Measurements from ENCODE around the gene LMOD3. TPM values are rescaled to one million over a fixed set of nuclear protein-coding genes. Genes with fewer than 3 reads are reported as not detected.

The LMOD3 gene
- total and polyA plus RNA-seq, 2 of the 8 experiments (the other 6 are each of a cell fraction or from before 2014, with no cell fraction given), result not detected

DNA sequence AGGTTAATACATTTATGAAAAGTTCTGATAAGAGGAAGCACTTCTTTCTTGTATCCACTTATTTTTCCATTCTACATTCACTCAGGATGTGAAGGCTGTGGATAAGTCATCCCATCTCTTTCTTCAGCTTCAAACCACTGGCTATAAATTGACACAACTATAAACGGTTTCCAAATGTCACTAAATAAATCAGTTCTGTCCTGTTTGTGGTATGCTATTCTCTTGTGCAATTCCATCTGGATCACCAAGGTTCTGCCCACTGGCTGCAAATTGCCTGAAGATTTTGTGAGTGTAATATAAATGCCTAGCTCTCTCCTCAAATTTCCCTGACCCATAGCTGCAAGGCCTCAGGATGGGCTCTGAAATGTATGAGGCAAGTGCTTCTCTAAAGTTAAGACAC, 7.1 kb upstream of the LMOD3 start:
- Histone ChIP-seq H2AK5ac (ENCODE audit: low read depth, low read length) (no peak overlapping the region), H3K36me3 (ENCODE audit: control insufficient read depth in 2 of 4, insufficient read depth in 4 of 4, low read length in 3 of 4) (no peaks in the 10 kb centered on the region), H3K4me1 (replicated peaks in 1 of 4; ENCODE audit: control insufficient read depth in 3 of 4, insufficient read depth in 4 of 4, low read length in 3 of 4) (no peaks in the 10 kb centered on the region), H4K20me1 (replicated peaks in 1 of 2; ENCODE audit: control insufficient read depth in 1 of 2, insufficient read depth in 2 of 2, low read length in 2 of 2) (no peaks in the 10 kb centered on the region), H2BK12ac (ENCODE audit: low read depth, low read length) (no peak overlapping the region), H3K79me1 (ENCODE audit: low read depth, low read length) (no peaks in the 10 kb centered on the region), H4K91ac (replicated peaks; ENCODE audit: insufficient read length, low read length) (no peak overlapping the region), H4K5ac (ENCODE audit: insufficient read length, low read depth, low read length) (no peak overlapping the region), H2AFZ (ENCODE audit: low read length) (no peak overlapping the region), H2BK20ac (ENCODE audit: low read length) (no peak overlapping the region), H2BK120ac (replicated peaks; ENCODE audit: low read depth, low read length) (no peak overlapping the region), H3K9me3 (ENCODE audit: insufficient read depth in 2 of 2, low read depth in 1 of 2, low read length in 1 of 2) (no peaks in the 10 kb centered on the region), H3K4me3 (ENCODE audit: extremely low read depth in 1 of 4, insufficient read depth in 2 of 4, low read depth in 3 of 4, low read length in 4 of 4) (no peak overlapping the region), H3K23me2 (ENCODE audit: low read depth, low read length) (no peaks in the 10 kb centered on the region; the same call in 1 of the 2 replicates), H3K4ac (replicated peaks; ENCODE audit: insufficient read length, low read depth, low read length) (no peak overlapping the region), H3K27me3 (replicated peaks in 1 of 4; ENCODE audit: control insufficient read depth in 3 of 4, extremely low read depth in 1 of 4, insufficient read depth in 3 of 4, low read length in 3 of 4) (no peaks in the 10 kb centered on the region), H3K14ac (ENCODE audit: insufficient read length) (no peak overlapping the region), H3K4me2 (ENCODE audit: insufficient read depth in 1 of 2, low read depth in 2 of 2, low read length in 2 of 2) (no peak overlapping the region), H3K79me2 (ENCODE audit: control insufficient read depth in 1 of 2, insufficient read depth in 2 of 2, low read length in 2 of 2) (no peaks in the 10 kb centered on the region), H4K8ac (ENCODE audit: extremely low read depth, insufficient read depth, low read length) (no peak overlapping the region), H3K27ac (ENCODE audit: low read depth, low read length) (no peak overlapping the region), H3K9ac (replicated peaks in 1 of 4; ENCODE audit: extremely low read depth in 1 of 4, low read depth in 3 of 4, low read length in 3 of 4) (no peak overlapping the region), H2BK5ac (ENCODE audit: low read depth, low read length) (no peak overlapping the region), H3K23ac (ENCODE audit: insufficient read length) (no peak overlapping the region), H3K18ac (ENCODE audit: extremely low read depth, low read length) (no peak overlapping the region), H2BK15ac (ENCODE audit: low read length) (no peak overlapping the region), H3K56ac (replicated peaks; ENCODE audit: insufficient read length, low read depth, low read length) (no peak overlapping the region)
- POLR2A ChIA-PET (ENCODE audit: partially characterized antibody), result no interaction called here
- FAIRE-seq (no peak), DNase-seq (ENCODE audit: low read depth in 1 of 2, low spot score in 2 of 2) (no peak)
- 71% methylated on average over 1 of the region's 1 CpG; no CpG with 5 or more reads in 1 of the 2 experiments for WGBS, 2 experiments (ENCODE audit: extremely low coverage in 1 of 2, insufficient coverage in 1 of 2, insufficient read length in 1 of 2, insufficient replicate concordance in 2 of 2, low coverage in 1 of 2, low lambda C conversion rate in 2 of 2, missing lambda C conversion rate in 1 of 2)
- CTCF ChIA-PET (ENCODE audit: partially characterized antibody), result interaction anchor here (1.5 to 2.8 kb wide), 2 partner anchors 181 to 280 kb away, joined by 4 to 11 read pairs; no protein-coding TSS in a partner anchor
- TF ChIP-seq SRF (IDR thresholded peaks at IDR 0.05; ENCODE audit: low read depth, low read length) (no peak), JUND (IDR thresholded peaks at IDR 0.05; ENCODE audit: low read length) (no peak), SIRT6 (IDR thresholded peaks at IDR 0.05; ENCODE audit: low read length) (no peak), CHD2 (IDR thresholded peaks at IDR 0.05; ENCODE audit: low read length) (no peak), SIX5 (IDR thresholded peaks at IDR 0.05; ENCODE audit: low read depth, low read length) (no peak), RAD21 (IDR thresholded peaks at IDR 0.05 in 1 of 2, conservative IDR thresholded peaks at IDR 0.05 in 1 of 2; ENCODE audit: low read depth in 2 of 2, low read length in 2 of 2) (no peak), FOSL1 (IDR thresholded peaks at IDR 0.05; ENCODE audit: insufficient read depth, low read depth, low read length) (no peak), TAF7 (optimal IDR thresholded peaks at IDR 0.05; ENCODE audit: borderline replicate concordance, low read depth, low read length) (no peak), GABPA (IDR thresholded peaks at IDR 0.05; ENCODE audit: borderline replicate concordance, insufficient read depth, low read length) (no peak), SP4 (IDR thresholded peaks at IDR 0.05; ENCODE audit: low read length) (no peak), TAF1 (IDR thresholded peaks at IDR 0.05; ENCODE audit: low read depth, low read length) (no peak), KDM4A (IDR thresholded peaks at IDR 0.05; ENCODE audit: low read depth, low read length, severe bottlenecking) (no peak), CBX5 (IDR thresholded peaks at IDR 0.05; ENCODE audit: low read depth, low read length) (no peak), CEBPB (IDR thresholded peaks at IDR 0.05; ENCODE audit: low read depth, low read length) (no peak)
- TF ChIP-seq, protein P1, sequence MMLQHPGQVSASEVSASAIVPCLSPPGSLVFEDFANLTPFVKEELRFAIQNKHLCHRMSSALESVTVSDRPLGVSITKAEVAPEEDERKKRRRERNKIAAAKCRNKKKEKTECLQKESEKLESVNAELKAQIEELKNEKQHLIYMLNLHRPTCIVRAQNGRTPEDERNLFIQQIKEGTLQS (IDR thresholded peaks at IDR 0.05; ENCODE audit: insufficient read depth, low read depth, low read length), result no peak

Data from H1 (cell line).